HCT116 (cell line): Measurements from ENCODE around the gene SEC22B.
"Not testable (repeated sequence)": the region's sequence is repeated elsewhere in the genome, so short reads cannot be mapped to it uniquely, and the experiment has no call there.

ENCODE experiments used
- ATF3 ChIP-seq: IDR thresholded peaks from 2 replicates; pipeline ENCODE4 v1.6.1; 2012
- CEBPB ChIP-seq: IDR thresholded peaks from 2 replicates; pipeline ENCODE4 v1.6.1; 2012; ENCODE audit warnings: low read depth
- CTCF ChIP-seq, 3 experiments: fragments of 200-600 bp in 1 of 3; sonication (generic) in 1 of 3; IDR thresholded peaks in 2 of 3; conservative IDR thresholded peaks in 1 of 3; 2 replicates each; pipeline ENCODE4 v1.5.1; 2012 to 2017; ENCODE audit warnings: low read depth in 2 of 3, low read length in 2 of 3, antibody characterized with exemption in 1 of 3, borderline replicate concordance in 1 of 3, control low read depth in 1 of 3, mild to moderate bottlenecking in 1 of 3, mixed read lengths in 1 of 3, mixed run types in 1 of 3, moderate library complexity in 1 of 3; ENCODE audit not compliant: insufficient read depth in 1 of 3
- EZH2 ChIP-seq: fragments of 200-600 bp; sonication (generic); IDR thresholded peaks from 2 replicates; pipeline ENCODE4 v1.6.1; 2017; ENCODE audit warnings: antibody characterized with exemption, mixed run types
- EZH2phosphoT487 ChIP-seq: fragments of 200-600 bp; IDR thresholded peaks from 2 replicates; pipeline ENCODE4 v1.6.1; 2018; ENCODE audit warnings: antibody characterized with exemption, borderline replicate concordance
- JUND ChIP-seq: IDR thresholded peaks from 2 replicates; pipeline ENCODE4 v1.6.1; 2012
- POLR2A ChIP-seq: IDR thresholded peaks from 2 replicates; pipeline ENCODE4 v1.7.0; 2011; ENCODE audit warnings: borderline replicate concordance; ENCODE audit not compliant: insufficient read depth, insufficient read length; ENCODE audit errors: extremely low read depth
- POLR2AphosphoS5 ChIP-seq: IDR thresholded peaks from 2 replicates; pipeline ENCODE4 v1.6.1; 2011; ENCODE audit warnings: mild to moderate bottlenecking, low read depth, low read length, moderate library complexity
- RAD21 ChIP-seq: IDR thresholded peaks from 2 replicates; pipeline ENCODE4 v1.6.1; 2012; ENCODE audit warnings: low read depth, mild to moderate bottlenecking
- SIN3A ChIP-seq: IDR thresholded peaks from 2 replicates; pipeline ENCODE4 v1.6.1; 2012; ENCODE audit warnings: low read depth
- YY1 ChIP-seq: IDR thresholded peaks from 2 replicates; pipeline ENCODE4 v1.6.1; 2011; ENCODE audit warnings: low read length, low read depth, moderate library complexity, mild to moderate bottlenecking; ENCODE audit not compliant: insufficient replicate concordance; ENCODE audit errors: extremely low read depth

GRCh38 chr1:120111771-120112170 lies 64.5 kb downstream of the SEC22B start:
- TF ChIP-seq CTCF (IDR thresholded peaks at IDR 0.05 in 2 of 3, conservative IDR thresholded peaks at IDR 0.05 in 1 of 3; ENCODE audit: borderline replicate concordance in 1 of 3, insufficient read depth in 1 of 3, low read depth in 2 of 3, low read length in 2 of 3); YY1; EZH2; POLR2AphosphoS5; RAD21; POLR2A; EZH2phosphoT487; JUND; SIN3A; CEBPB; ATF3: not testable (repeated sequence)
